H1 (cell line): ENCODE measurements around the gene GUCY2C. TPM values are rescaled to one million over a fixed set of nuclear protein-coding genes. Genes with fewer than 3 reads are reported as not detected.
A peak's percentile ranks its signal among the peaks of the same experiment; 100 is the strongest.

Experiments
- CTCF ChIA-PET: fragments of 300-600 bp; sonication (Branson Sonifier 250); formaldehyde crosslinking; loops from one replicate; lab custom pipeline; 2021; ENCODE audit not compliant: partially characterized antibody; lab: Charles Lee
- POLR2A ChIA-PET: fragments of 300-600 bp; sonication (Branson Sonifier 250); formaldehyde crosslinking; loops from one replicate; lab custom pipeline; 2021; ENCODE audit warnings: inconsistent platforms; ENCODE audit not compliant: partially characterized antibody; lab: Charles Lee
- DNase-seq, 2 experiments: peaks; one replicate each; pipeline versions ENCODE4 v3.0.0 to v3.0.0-alpha.2; 2010 to 2022; ENCODE audit warnings: low spot score in 2 of 2, low read depth in 1 of 2, mixed read lengths in 1 of 2
- FAIRE-seq: peaks from 2 replicates; lab custom pipeline; 2011; peaks lifted over from hg19 to GRCh38; lab: Jason Lieb, UNC
- H2AFZ ChIP-seq: 2 replicates; pipeline ENCODE4 v1.8.1; 2012; ENCODE audit warnings: low read length, inconsistent platforms
- H2AK5ac ChIP-seq: 2 replicates; pipeline ENCODE4 v1.6.1; 2013; ENCODE audit warnings: low read depth, low read length
- H2BK120ac ChIP-seq: replicated peaks from 2 replicates; pipeline ENCODE3; 2013; ENCODE audit warnings: low read depth, low read length, inconsistent platforms
- H2BK12ac ChIP-seq: 2 replicates; pipeline ENCODE4 v1.6.1; 2013; ENCODE audit warnings: low read depth, low read length
- H2BK15ac ChIP-seq: 2 replicates; pipeline ENCODE4 v1.6.1; 2013; ENCODE audit warnings: low read length
- H2BK20ac ChIP-seq: 2 replicates; pipeline ENCODE4 v1.6.1; 2013; ENCODE audit warnings: low read length
- H2BK5ac ChIP-seq: 2 replicates; pipeline ENCODE4 v1.6.1; 2013; ENCODE audit warnings: low read depth, low read length
- H3K14ac ChIP-seq: 2 replicates; pipeline ENCODE4 v1.6.1; 2013; ENCODE audit warnings: inconsistent platforms; ENCODE audit not compliant: insufficient read length
- H3K18ac ChIP-seq: 2 replicates; pipeline ENCODE4 v1.6.1; 2013; ENCODE audit warnings: low read length; ENCODE audit errors: extremely low read depth
- H3K23ac ChIP-seq: 2 replicates; pipeline ENCODE4 v1.6.1; 2013; ENCODE audit warnings: inconsistent platforms; ENCODE audit not compliant: insufficient read length
- H3K23me2 ChIP-seq: 2 replicates; pipeline ENCODE4 v1.6.1; 2013; ENCODE audit warnings: low read depth, low read length
- H3K27ac ChIP-seq: 2 replicates; pipeline ENCODE4 v1.6.1; 2011; ENCODE audit warnings: low read depth, low read length, inconsistent platforms
- H3K27me3 ChIP-seq, 4 experiments: replicated peaks in 1 of 4; 1 replicate in 1 of 4; 2 replicates in 3 of 4; pipeline versions ENCODE4 v1.6.1 to v1.8.1; 2011 to 2013; ENCODE audit warnings: low read length in 3 of 4, mild to moderate bottlenecking in 3 of 4, inconsistent platforms in 2 of 4, mixed read lengths in 2 of 4, moderate library complexity in 1 of 4; ENCODE audit not compliant: control insufficient read depth in 3 of 4, insufficient read depth in 3 of 4; ENCODE audit errors: extremely low read depth in 1 of 4
- H3K36me3 ChIP-seq, 4 experiments: 2 replicates each; pipeline versions ENCODE4 v1.6.1 to v1.8.1; 2011 to 2013; ENCODE audit warnings: mild to moderate bottlenecking in 4 of 4, low read length in 3 of 4, moderate library complexity in 2 of 4, control low read depth in 1 of 4, inconsistent platforms in 1 of 4; ENCODE audit not compliant: insufficient read depth in 4 of 4, control insufficient read depth in 2 of 4
- H3K4ac ChIP-seq: replicated peaks from 2 replicates; pipeline ENCODE3; 2013; ENCODE audit warnings: low read length, low read depth, mixed read lengths, inconsistent platforms; ENCODE audit not compliant: insufficient read length
- H3K4me1 ChIP-seq, 4 experiments: replicated peaks in 1 of 4; 1 replicate in 1 of 4; 2 replicates in 3 of 4; pipeline versions ENCODE4 v1.6.1 to v1.8.1; 2011 to 2013; ENCODE audit warnings: low read length in 3 of 4, inconsistent platforms in 2 of 4, mixed read lengths in 1 of 4; ENCODE audit not compliant: insufficient read depth in 4 of 4, control insufficient read depth in 3 of 4
- H3K4me2 ChIP-seq, 2 experiments: 2 replicates each; pipeline versions ENCODE4 v1.6.1 to v1.8.1; 2011 to 2013; ENCODE audit warnings: low read depth in 2 of 2, low read length in 2 of 2, control low read depth in 1 of 2, inconsistent platforms in 1 of 2, mild to moderate bottlenecking in 1 of 2; ENCODE audit not compliant: insufficient read depth in 1 of 2
- H3K4me3 ChIP-seq, 4 experiments: fragments of 200-600, 300-600 bp in 1 of 4; sonication (generic), shearing (Covaris generic), sonication (Bioruptor Twin) in 1 of 4; 2 replicates each; pipeline versions ENCODE4 v1.5.1 to v1.8.1; 2011 to 2016; ENCODE audit warnings: low read length in 4 of 4, low read depth in 3 of 4, control low read depth in 2 of 4, inconsistent platforms in 2 of 4, mild to moderate bottlenecking in 2 of 4, mixed read lengths in 1 of 4, moderate library complexity in 1 of 4; ENCODE audit not compliant: insufficient read depth in 2 of 4; ENCODE audit errors: extremely low read depth in 1 of 4
- H3K56ac ChIP-seq: replicated peaks from 2 replicates; pipeline ENCODE3; 2013; ENCODE audit warnings: low read depth, mild to moderate bottlenecking, mixed read lengths, low read length, inconsistent platforms; ENCODE audit not compliant: insufficient read length
- H3K79me1 ChIP-seq: 2 replicates; pipeline ENCODE4 v1.6.1; 2013; ENCODE audit warnings: low read depth, low read length, control low read depth
- H3K79me2 ChIP-seq, 2 experiments: 2 replicates each; pipeline versions ENCODE4 v1.6.1 to v1.8.1; 2012 to 2013; ENCODE audit warnings: low read length in 2 of 2, mild to moderate bottlenecking in 2 of 2, inconsistent platforms in 1 of 2; ENCODE audit not compliant: insufficient read depth in 2 of 2, control insufficient read depth in 1 of 2
- H3K9ac ChIP-seq, 4 experiments: replicated peaks in 1 of 4; 1 replicate in 1 of 4; 2 replicates in 3 of 4; pipeline versions ENCODE4 v1.6.1 to v1.8.1; 2011 to 2013; ENCODE audit warnings: low read depth in 3 of 4, low read length in 3 of 4, control low read depth in 2 of 4, mild to moderate bottlenecking in 2 of 4, moderate library complexity in 2 of 4, inconsistent platforms in 1 of 4; ENCODE audit errors: extremely low read depth in 1 of 4
- H3K9me3 ChIP-seq, 2 experiments: 2 replicates each; pipeline versions ENCODE4 v1.6.1 to v1.8.1; 2012 to 2013; ENCODE audit warnings: mild to moderate bottlenecking in 2 of 2, moderate library complexity in 2 of 2, control low read depth in 1 of 2, inconsistent platforms in 1 of 2, low read depth in 1 of 2, low read length in 1 of 2, mixed read lengths in 1 of 2; ENCODE audit not compliant: insufficient read depth in 2 of 2
- H4K20me1 ChIP-seq, 2 experiments: replicated peaks in 1 of 2; 2 replicates each; pipeline versions ENCODE3 to v1.8.1; 2011 to 2013; ENCODE audit warnings: inconsistent platforms in 2 of 2, low read length in 2 of 2, mild to moderate bottlenecking in 1 of 2; ENCODE audit not compliant: insufficient read depth in 2 of 2, control insufficient read depth in 1 of 2
- H4K5ac ChIP-seq: 2 replicates; pipeline ENCODE4 v1.6.1; 2013; ENCODE audit warnings: low read length, low read depth, mixed read lengths, inconsistent platforms; ENCODE audit not compliant: insufficient read length
- H4K8ac ChIP-seq: 2 replicates; pipeline ENCODE4 v1.8.0; 2013; ENCODE audit warnings: mild to moderate bottlenecking, moderate library complexity, low read length, inconsistent platforms; ENCODE audit not compliant: insufficient read depth; ENCODE audit errors: extremely low read depth
- H4K91ac ChIP-seq: replicated peaks from 2 replicates; pipeline ENCODE3; 2013; ENCODE audit warnings: low read length, mixed read lengths, inconsistent platforms; ENCODE audit not compliant: insufficient read length
- ATF2 ChIP-seq: IDR thresholded peaks from 2 replicates; pipeline ENCODE4 v1.6.1; 2012; ENCODE audit warnings: low read length, inconsistent platforms
- BACH1 ChIP-seq: IDR thresholded peaks from 2 replicates; pipeline ENCODE4 v1.6.1; 2012; ENCODE audit warnings: low read length, improper control_type of control experiment
- CBX8 ChIP-seq: fragments of 300-800, 300-1000 bp; sonication (generic); IDR thresholded peaks from 2 replicates; pipeline ENCODE4 v1.7.1; 2016; ENCODE audit warnings: low read depth, low read length, borderline replicate concordance
- CREB1 ChIP-seq: IDR thresholded peaks from 2 replicates; pipeline ENCODE4 v1.6.1; 2012; ENCODE audit warnings: inconsistent platforms
- EP300 ChIP-seq, 2 experiments: IDR thresholded peaks; 1 replicate in 1 of 2; 2 replicates in 1 of 2; pipeline ENCODE4 v1.6.1; 2011 to 2012; ENCODE audit warnings: low read depth in 2 of 2, low read length in 2 of 2, mild to moderate bottlenecking in 2 of 2, borderline replicate concordance in 1 of 2, inconsistent platforms in 1 of 2, moderate library complexity in 1 of 2
- FOSL1 ChIP-seq: IDR thresholded peaks from 2 replicates; pipeline ENCODE4 v1.6.1; 2011; ENCODE audit warnings: mild to moderate bottlenecking, low read depth, low read length, moderate library complexity; ENCODE audit not compliant: insufficient read depth
- KDM4A ChIP-seq: IDR thresholded peaks from one replicate; pipeline ENCODE4 v1.7.1; 2012; ENCODE audit warnings: low read depth, mild to moderate bottlenecking, moderate library complexity, low read length, inconsistent platforms; ENCODE audit not compliant: severe bottlenecking
- POLR2A ChIP-seq, 2 experiments: IDR thresholded peaks; 1 replicate in 1 of 2; 2 replicates in 1 of 2; pipeline ENCODE4 v1.6.1; 2011; ENCODE audit warnings: low read depth in 2 of 2, low read length in 2 of 2, mild to moderate bottlenecking in 2 of 2; ENCODE audit errors: control extremely low read depth in 1 of 2
- RNF2 ChIP-seq: fragments of 200-900, 300-1000 bp; sonication (generic); IDR thresholded peaks from 2 replicates; pipeline ENCODE4 v1.7.1; 2016; ENCODE audit warnings: borderline replicate concordance, low read depth, mild to moderate bottlenecking, antibody characterized with exemption, low read length; ENCODE audit not compliant: poor library complexity, severe bottlenecking; ENCODE audit errors: missing control alignments
- RXRA ChIP-seq: IDR thresholded peaks from 2 replicates; pipeline ENCODE4 v1.6.1; 2011; ENCODE audit warnings: low read depth, mild to moderate bottlenecking, low read length, moderate library complexity; ENCODE audit not compliant: insufficient read depth
- SP1 ChIP-seq: IDR thresholded peaks from 2 replicates; pipeline ENCODE4 v1.6.1; 2011; ENCODE audit warnings: low read depth, low read length
- SP2 ChIP-seq: IDR thresholded peaks from 2 replicates; pipeline ENCODE4 v1.6.1; 2012; ENCODE audit warnings: mild to moderate bottlenecking, low read length, inconsistent platforms
- TEAD4 ChIP-seq: IDR thresholded peaks from 2 replicates; pipeline ENCODE4 v1.6.1; 2012; ENCODE audit warnings: low read depth, low read length, inconsistent platforms, mixed read lengths
- WGBS, 2 experiments: shearing (Covaris generic) in 1 of 2; methylation state at CpG; one replicate each; pipeline versions ENCODE4 v1.1.6 to v1.1.7; 2013 to 2015; ENCODE audit warnings: low lambda C conversion rate in 2 of 2, mixed read lengths in 2 of 2, inconsistent platforms in 1 of 2, low coverage in 1 of 2, missing lambda C conversion rate in 1 of 2; ENCODE audit not compliant: insufficient replicate concordance in 2 of 2, insufficient coverage in 1 of 2, insufficient read length in 1 of 2; ENCODE audit errors: extremely low coverage in 1 of 2, missing lambda C conversion rate in 1 of 2; 5-methylcytosine and 5-hydroxymethylcytosine counted together
- polyA plus RNA-seq, 7 experiments: library from polyadenylated mRNA; depleted of rRNA in 3 of 7; stranded (reverse) in 5 of 7; unstranded in 2 of 7; fragments of >200 nt in 5 of 7; fragments of 200-250 nt in 2 of 7; gene quantifications; 1 replicate in 5 of 7; 2 replicates in 1 of 7; 4 replicates in 1 of 7; pipeline versions ENCODE4 v1.2.1 to v1.2.3, GENCODE V29; 2011 to 2013; ENCODE audit warnings: missing spikeins in 2 of 7, mixed read lengths in 2 of 7
- total RNA-seq: library from RNA; stranded (reverse); fragmentation: NEBNext Ultra II Directional; extraction: Animal tissue kit (Norgen Biotek cat#: 25700); gene quantifications from 2 replicates; pipeline ENCODE4 v1.2.1, GENCODE V29; 2021

GUCY2C gene
- total and polyA plus RNA-seq, 2 of the 8 experiments (the other 6 are each of a cell fraction or from before 2014, with no cell fraction given): 1.9 to 3.2 TPM

- peak; percentile 7 for FAIRE-seq
- no peak overlapping the region for H2BK120ac ChIP-seq
Measured at GRCh38 chr12:14630793-14631192, 65.6 kb downstream of the GUCY2C start.

More at GRCh38 chr12:14630793-14631192, 65.6 kb downstream of the GUCY2C start:
- POLR2A ChIA-PET: interaction anchor here (1.0 kb wide), 1 partner anchor 139 kb away, joined by 5 read pairs; a partner anchor contains a TSS
- no peaks in the 10 kb centered on the region for H3K23me2 ChIP-seq
- TF ChIP-seq BACH1 (no peak), TEAD4 (no peak), SP2 (no peak), SP1 (no peak), KDM4A (no peak), EP300 (IDR thresholded peaks at IDR 0.05; ENCODE audit: borderline replicate concordance in 1 of 2, low read depth in 2 of 2, low read length in 2 of 2) (no peak), FOSL1 (no peak), RXRA (no peak), CREB1 (no peak), ATF2 (no peak), RNF2 (no peak), POLR2A (IDR thresholded peaks at IDR 0.05; ENCODE audit: control extremely low read depth in 1 of 2, low read depth in 2 of 2, low read length in 2 of 2) (no peak), CBX8 (no peak)
- H3K14ac ChIP-seq: no peak overlapping the region
- no peak overlapping the region for H2AFZ ChIP-seq
- H2AK5ac ChIP-seq: no peak overlapping the region
- H3K27me3 ChIP-seq: peaks cover 0 to 1% (median 0%) of the 10 kb centered on the region in 4 experiments; a peak in 1 of 7 replicates
- H4K8ac ChIP-seq: no peak overlapping the region
- DNase-seq: no peak
- H4K5ac ChIP-seq: no peak overlapping the region
- H3K4me1 ChIP-seq: peaks cover 0 to 2% (median 0%) of the 10 kb centered on the region in 4 experiments; a peak in 1 of 7 replicates
- no peaks in the 10 kb centered on the region for H3K36me3 ChIP-seq
- no peak overlapping the region for H4K91ac ChIP-seq
- no peaks in the 10 kb centered on the region for H3K79me1 ChIP-seq
- no peaks in the 10 kb centered on the region for H4K20me1 ChIP-seq
- no peak overlapping the region for H2BK20ac ChIP-seq
- H3K9ac ChIP-seq: no peak overlapping the region
- no peak overlapping the region for H3K4ac ChIP-seq
- H3K79me2 ChIP-seq: no peaks in the 10 kb centered on the region
- H3K56ac ChIP-seq: no peak overlapping the region
- no peaks in the 10 kb centered on the region for H3K9me3 ChIP-seq
- no peak overlapping the region for H3K18ac ChIP-seq
- 40% methylated on average over 3 of the region's 3 CpGs; no CpG with 5 or more reads in 1 of the 2 experiments for WGBS, 2 experiments
- no peak overlapping the region for H3K27ac ChIP-seq
- no peak overlapping the region for H2BK5ac ChIP-seq
- no peak overlapping the region for H3K4me2 ChIP-seq
- no peak overlapping the region for H3K23ac ChIP-seq
- CTCF ChIA-PET: interaction anchor here (0.8 to 7.2 kb wide), 4 partner anchors 12 to 138 kb away, joined by 3 to 49 read pairs (median 4); no protein-coding TSS in a partner anchor
- H3K4me3 ChIP-seq: no peak overlapping the region
- no peak overlapping the region for H2BK12ac ChIP-seq
- H2BK15ac ChIP-seq: no peak overlapping the region
